GOT3 (cell line): Measurements from ENCODE around the gene FBXW11.

Source experiments
- DNase-seq: peaks from one replicate; lab custom pipeline; 2025; ENCODE audit warnings: mixed read lengths; lab: John Stamatoyannopoulos, UW

FBXW11 gene

DNA sequence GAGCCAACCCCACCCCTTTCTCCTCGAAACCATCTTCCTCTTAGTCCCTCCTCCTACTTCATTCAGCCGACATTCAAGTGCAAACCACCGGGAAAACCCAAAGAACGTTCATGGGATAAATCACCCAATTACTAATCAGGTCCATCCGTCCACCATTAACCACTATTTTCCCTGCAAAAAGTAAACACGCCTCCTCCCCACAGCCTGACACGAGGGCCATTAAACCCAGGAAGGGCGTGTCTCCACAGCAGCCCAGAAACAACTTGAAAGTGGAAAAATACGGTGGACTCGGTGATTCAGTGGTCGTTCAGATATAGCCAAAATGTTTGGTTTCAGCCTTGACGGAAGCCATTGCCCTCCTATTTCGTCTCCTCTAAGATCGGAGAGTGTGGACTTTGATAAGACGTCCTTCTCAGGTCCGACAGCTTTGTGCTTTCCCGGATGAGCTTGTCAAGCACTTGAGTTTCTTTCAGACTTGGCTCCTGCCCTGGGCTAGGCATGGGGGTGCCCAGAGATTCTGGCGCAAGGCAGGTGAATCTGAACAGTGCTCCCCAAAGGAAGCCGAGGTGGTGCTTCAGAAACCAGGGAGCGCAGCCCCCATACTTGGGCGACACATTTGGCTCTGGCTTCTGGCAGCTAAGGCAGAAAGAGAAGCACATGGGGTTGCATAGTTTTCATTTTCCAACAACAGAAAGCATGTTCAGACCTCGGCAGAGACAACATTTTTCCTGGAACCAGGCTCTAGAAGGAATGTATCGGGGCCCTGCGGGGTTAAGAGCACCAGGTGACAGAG, 164.3 kb downstream of the FBXW11 start:
- DNase-seq: no peak

DNA sequence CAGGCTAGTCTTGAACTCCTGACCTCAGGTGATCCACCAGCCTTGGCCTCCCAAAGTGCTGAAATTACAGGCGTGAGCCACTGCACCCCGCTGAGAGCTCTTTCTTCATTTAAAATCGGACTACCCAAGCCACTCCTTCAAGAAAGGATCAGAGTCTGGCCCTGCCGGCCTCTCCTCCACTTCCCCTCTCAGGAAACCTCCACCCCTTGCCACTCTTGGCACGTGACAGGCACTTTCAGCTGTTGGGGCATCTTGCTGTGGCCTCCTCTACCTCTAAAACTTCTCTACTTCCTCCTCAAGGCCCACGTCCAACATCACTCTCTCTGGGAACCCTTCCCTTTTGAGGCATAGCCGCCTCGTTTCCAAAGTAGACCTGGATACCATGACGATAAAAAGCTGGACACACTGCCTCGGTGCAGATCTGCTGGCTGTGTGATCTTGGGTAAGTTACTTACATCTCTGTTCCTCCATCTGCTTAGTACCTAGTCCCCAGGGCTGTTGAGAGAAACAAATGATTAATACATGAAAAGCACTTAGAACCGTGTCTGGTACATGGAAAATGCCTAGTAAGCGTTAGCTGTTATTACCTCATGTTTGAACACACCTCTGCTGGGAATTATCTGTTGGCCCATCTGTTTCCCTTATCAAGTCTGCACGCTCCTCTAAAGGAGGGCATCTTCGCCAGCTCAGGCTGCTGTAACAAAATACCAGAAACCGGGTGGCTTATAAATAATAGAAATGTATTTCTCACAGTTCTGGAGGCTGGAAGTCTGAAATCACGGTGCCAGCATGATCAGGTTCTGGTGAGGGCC, 165.5 kb downstream of the FBXW11 start:
- no peak for DNase-seq

DNA sequence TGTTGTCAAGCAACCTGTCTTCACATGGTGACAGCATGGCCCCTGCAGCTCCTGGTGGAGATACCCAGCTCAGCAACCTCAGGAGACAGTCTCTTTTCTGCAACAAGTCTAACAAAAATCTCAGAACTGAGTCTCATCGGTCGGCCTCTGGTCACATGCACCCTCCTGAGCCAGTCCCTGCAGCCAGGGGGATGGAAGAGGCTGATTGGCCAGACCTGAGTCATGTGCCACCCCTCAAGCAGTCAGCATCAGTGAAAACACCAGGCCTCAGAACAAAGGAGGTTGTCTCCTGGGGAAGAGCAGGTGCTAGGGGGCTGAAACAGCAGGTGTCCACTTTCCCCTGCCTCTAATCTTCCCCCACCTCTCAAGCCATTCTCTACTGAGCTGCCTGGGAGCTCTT, 166.4 kb downstream of the FBXW11 start:
- no peak for DNase-seq

DNA sequence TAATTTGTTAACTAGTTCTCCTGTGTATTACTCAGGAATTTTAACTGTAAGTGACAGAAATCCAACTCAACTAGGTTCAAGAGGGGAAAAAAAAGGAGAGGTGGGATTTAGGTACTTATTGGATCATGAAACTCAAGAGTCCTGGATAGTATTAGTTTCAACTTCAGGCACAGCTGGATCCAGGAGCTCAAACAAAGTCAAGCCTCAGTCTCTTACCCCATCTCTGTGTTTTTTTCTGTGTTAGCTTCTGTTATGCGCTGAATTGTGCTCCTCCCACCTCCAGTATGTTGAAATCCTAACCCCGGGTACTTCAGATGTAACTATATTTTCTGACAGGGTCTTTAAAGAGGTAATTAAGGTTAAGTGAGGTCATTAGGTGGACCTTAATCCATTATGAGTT, 167.3 kb downstream of the FBXW11 start:
- DNase-seq: no peak

DNA sequence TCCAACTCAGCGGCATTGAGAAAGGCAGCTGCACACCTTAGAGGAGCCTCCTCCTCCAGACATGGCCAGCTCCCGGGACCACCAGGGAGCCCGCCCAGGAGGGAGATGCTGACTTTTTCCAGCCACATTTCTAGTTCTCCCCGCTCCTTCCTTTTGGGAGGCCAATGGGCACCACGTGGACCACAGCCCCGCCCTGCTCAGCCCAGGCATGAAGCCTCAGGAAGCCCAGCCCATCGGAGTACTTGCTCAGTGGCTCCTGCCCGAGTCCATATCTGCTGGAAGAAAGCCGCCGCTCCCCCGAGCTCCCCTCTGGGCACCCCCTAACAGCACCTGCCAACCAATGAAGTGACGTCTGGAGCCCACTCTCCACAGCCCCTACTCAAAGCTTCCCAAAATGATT, 168.4 kb downstream of the FBXW11 start:
- DNase-seq: no peak

DNA sequence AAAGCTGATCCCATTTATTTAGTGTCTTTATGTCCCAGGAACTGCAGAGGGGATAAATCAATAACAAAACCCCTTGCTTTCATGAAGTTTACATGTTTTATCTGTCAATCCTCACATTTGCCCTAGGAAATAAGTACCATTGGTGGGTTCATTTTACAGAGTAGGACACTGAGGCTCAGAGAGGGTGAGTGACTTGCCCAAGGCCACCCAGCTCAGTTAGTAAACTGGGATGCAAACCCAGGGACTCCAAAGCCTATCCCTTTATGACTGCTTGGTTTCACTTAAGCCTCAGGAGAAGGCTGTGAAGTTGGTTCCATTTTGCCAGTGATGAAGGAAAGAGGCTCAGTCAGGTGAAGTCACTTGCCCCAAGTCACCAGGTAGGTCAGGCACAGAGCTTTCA, 168.9 kb downstream of the FBXW11 start:
- no peak for DNase-seq

DNA sequence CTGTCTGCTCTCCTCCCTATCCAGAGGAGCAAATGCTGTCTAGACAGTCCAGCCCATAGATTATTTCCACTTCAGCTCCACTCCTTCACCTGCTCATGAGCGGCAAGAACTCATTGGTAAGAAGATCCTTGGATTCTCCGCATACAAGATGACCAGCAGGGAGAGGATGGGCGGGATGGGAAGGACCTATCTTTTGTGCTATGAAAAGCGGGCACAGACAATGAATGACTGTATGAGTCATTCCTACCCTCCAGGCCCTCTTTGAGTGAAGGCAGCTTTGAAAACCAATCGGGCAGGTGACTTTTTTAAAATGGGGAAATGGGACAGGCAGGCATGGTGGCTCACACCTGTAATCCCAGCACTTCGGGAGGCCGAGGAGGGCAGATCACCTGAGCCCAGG, 171.4 kb downstream of the FBXW11 start:
- no peak for DNase-seq

DNA sequence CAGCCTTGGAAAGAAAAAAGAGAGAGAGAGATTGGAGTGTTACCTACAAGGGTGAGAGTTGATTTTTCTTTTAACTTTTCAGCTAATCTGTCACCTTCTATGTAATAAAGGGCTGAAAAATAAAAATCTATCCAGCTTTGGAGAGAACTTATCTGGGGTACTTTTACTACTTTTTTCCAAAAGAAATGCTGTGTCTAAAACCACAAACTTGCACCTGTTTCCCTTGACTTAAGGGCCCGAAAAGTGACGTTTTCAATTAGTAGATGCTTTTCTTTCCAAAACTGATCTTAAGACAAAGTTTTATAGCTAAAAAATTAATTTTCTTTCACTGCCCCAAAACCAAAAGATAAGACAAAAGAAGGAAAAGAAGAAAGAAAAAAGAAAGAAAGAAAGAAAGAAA, 172.0 kb downstream of the FBXW11 start:
- no peak for DNase-seq

DNA sequence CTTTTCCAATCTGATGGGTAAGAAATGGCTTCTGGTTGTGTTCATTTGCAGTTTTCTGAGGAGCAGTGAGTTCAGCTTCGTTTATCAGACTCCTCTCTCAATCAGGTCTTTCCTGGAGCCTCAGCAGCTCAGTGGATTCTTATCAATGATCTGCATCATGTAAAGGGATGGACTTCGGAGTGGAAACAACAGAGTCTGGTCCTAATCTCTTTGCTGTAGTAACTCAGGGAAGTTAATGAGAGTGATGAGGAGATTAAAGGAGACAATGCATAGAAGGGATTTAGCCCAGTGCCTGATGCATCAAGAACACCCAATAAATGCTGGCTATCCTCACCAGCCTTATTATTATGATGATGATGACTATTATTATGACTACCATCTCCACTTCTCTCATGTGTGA, 173.7 kb downstream of the FBXW11 start:
- no peak for DNase-seq

DNA sequence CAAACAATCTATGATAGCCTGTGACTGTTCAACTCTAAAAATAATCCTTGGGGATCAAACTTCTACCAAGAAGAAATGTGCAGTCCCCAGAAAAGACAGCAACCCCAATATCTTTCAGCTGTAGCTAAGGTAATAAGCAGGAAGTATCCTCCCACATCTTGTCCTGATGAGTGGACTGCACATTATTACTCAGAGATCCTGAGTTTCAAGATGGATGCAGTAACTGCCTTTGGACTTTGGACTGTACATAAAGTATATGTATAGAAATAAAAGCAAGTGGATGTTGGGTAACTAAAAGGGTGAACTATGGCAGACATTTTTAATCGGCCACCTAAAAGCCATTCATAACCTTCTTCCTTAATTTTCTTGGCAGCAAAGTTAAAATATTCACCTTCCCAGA, 175.8 kb downstream of the FBXW11 start:
- no peak for DNase-seq

DNA sequence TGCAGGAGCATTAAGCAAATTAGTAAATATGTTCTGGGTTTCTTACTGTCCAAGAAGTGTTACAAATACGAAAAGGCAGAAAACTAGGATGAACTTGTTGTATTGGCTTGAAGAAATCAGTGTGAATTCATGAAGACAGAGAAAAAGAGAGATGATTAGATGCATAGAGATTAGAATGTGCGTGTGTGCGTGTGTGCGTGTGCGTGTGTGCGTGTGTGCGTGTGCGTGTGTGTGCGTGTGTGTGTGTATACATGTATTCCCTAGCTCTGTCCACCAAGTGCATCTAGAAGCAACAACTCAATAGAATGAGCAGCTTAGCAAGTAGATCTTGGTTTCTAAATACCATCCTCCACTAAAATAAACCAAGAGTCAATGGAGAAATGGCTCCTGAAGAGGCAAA, 179.3 kb downstream of the FBXW11 start:
- no peak for DNase-seq

DNA sequence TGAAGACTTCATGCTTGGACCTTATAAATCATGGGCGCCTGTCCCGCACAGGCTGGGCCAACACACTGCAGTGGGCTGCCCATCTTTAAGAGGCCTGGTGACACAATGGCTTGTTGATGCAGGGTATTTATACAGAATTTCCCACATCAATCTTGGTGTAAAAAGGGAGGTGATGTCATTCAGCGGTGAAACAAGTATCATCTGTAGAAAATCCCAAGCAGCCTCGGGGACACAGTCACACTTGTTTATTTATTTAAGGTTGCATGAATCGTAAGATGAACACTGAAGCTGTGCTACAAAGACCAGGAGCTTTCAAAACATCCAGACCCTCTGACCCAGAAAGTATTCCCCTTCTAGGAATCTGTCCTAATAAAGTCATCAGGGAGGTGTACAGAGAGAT, 180.3 kb downstream of the FBXW11 start:
- no peak for DNase-seq

DNA sequence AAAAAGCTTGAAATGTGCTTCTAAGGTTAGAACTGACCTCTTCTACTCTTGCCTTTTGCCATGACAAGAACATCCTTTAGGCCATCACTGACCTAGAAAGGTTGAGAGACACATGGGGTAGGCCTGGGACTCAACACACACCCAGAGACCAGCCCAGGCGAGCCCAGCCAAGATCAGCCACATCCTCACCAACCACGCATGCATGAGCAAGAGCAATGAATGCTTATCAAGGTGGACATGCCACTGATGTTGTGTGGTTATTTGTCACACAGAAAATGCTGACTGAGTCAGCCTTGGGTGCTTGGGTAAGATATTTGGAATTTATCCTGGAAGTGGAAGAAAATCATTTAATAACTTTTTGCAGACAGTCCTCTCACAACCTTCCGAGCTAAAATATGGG, 181.4 kb downstream of the FBXW11 start:
- DNase-seq: no peak

DNA sequence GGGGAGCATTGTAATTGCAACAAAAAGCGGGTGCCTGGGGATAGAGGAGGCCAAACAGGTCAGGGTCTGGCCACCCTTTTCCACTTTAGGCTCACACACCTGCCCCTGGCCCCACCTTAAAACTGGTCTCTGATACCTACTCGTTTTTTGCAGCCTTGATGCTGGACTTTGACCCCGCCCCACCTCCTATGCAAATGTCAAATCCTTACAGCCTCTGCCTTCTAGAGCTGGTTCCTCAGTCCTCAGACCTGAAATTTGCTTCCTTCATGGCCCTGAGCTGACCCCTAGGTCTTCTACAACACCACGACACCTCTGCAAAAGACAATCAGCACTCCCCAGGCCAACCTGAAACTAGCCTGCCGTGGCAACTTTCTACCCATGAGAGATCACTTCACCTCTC, 183.2 kb downstream of the FBXW11 start:
- no peak for DNase-seq

DNA sequence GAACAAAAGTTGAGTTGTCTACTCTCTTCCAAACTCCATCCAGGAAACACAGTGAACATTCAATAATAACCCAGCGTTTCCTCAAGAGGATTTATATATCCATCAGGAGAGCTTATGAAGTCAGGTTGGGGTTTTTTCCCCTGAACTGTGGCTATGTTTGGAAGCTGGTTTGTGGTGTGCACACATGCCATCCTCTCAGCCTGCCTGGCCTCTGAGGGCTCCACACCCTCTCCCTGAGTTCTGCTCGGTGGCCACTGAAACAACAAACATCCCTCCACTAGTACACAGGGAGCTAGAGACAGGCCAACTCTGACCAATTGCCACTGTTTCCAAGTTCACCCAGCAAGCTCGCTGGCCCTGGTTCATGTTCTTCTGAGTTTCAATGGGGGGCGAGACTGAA, 185.2 kb downstream of the FBXW11 start:
- no peak for DNase-seq

DNA sequence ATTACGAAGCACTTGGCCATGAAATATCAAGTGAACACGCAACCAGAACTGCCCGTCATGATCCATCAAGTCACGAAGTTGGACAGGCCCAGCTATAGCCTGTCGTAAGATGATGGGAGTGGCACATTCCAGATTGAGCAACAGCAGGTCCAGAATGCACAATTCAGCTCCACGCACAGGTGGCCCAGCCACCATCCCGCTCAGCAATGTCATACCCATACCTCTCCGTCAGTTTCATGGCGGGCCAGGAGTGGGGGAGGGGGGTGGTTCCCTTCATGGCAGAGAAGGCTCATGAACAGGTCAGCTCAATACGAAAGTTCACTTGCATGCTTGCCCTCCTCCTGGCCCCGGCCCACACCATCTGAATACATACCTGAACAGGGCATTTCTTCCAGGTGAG, 185.9 kb downstream of the FBXW11 start:
- DNase-seq: no peak

DNA sequence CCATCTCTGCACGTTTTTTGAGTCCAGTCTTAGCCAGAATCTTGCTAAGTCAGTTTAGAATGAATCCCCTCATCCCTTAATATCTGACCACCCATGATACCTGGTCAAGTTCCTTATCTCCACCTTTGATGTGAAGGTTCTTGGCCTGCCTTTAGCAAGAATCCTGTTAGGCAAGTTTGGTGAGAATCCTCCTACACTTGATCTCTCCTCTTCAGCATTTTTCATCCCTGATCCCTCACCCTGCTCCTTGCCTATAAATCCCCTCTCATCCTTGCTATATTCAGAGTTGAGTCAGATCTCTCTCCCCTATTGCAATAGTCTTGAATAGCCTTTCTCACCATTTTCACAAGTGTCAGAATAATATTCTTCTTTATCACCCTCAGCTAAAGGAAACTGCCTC, 189.8 kb downstream of the FBXW11 start:
- no peak for DNase-seq

DNA sequence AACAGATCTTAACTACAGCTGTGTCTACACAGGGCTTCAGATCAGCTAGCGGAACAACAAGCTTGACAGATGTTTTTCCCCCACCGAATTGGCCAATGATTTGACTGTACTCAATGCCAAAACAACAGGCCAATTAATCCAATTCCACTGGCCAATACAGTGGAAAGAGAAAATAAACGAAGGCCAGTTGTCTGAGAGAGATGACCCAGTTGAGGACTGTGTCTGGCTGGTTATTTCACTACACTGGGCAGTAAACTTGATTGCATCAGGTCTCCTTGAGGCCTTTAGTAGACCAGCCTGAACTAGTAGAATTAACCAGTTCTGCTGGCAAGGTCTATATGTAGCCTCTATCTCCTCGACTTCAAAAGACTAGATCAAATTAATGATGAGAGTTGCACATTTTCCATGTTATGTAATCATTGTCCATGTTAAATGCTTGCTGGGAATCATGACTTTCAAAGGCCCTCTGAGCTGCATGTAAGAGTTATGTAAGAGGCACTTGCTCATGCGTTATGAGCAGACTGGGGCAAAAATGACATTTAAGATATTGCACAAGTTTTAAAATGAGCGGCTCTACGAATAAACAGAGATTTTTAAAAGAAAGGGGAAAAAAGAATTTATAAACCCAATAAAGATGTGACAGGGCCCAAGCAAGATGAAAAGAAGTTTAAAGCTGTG, 192.5 kb downstream of the FBXW11 start:
- no peak for DNase-seq

DNA sequence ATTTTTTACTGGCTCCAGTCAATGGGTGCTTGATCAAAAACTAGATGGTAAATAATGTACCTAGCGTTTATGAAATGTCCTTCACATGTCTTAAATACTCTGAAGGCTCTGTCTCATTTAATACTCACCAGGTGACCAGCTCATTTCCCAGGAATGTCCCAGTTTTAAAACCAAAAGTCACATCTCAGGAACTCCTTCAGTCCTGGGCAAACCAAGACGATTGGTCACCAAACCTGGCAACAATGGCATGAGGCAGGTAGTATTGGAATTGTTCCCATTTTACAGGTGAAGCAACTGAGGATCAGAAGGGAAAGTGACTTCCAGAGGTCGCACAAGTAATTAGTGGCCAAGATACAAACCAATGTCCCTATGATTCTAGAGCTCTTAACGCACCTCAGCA, 193.2 kb downstream of the FBXW11 start:
- no peak for DNase-seq
